Measurements from ENCODE around the gene PPTC7. TPM values are rescaled to one million over a fixed set of nuclear protein-coding genes. Genes with fewer than 3 reads are reported as not detected.

PPTC7 gene
- total and polyA plus RNA-seq, 2 of the 13 experiments (the other 11 are each of a cell fraction or from before 2014, with no cell fraction given): 4.8 to 12.3 TPM

DNA sequence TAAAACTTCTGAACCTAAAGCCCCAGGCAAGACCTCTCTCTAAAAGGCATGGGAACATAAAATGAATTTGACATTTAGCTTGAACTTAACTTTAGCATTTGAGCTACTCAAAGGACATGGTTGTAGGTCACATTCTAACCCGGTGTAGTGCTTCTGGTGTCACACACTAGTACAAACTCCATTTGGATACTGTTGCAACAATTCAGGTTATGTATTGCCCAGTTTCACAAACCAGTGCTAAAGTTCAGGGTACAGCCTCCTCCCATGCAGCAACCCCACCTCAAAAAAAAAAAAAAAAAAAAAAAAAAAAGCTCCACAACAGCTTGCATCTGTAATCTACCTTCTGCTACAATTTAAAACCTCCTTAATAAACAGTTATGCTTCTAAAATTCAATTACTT is 7.8 kb downstream of the PPTC7 start (continued):
- TF ChIP-seq NFKB2 (CRISPR knock-in tag; IDR thresholded peaks at IDR 0.05; ENCODE audit: borderline replicate concordance) (no peak), NFIC (IDR thresholded peaks at IDR 0.05; ENCODE audit: low read length) (peak; percentile 75), ZNF7 (CRISPR knock-in tag; IDR thresholded peaks at IDR 0.05) (no peak), SSRP1 (CRISPR knock-in tag; IDR thresholded peaks at IDR 0.05) (no peak), CCDC6 (CRISPR knock-in tag; IDR thresholded peaks at IDR 0.05) (peak; percentile 34; the same call in 1 of the 2 replicates), HDAC1 (CRISPR knock-in tag; IDR thresholded peaks at IDR 0.05) (peak; percentile 52; the same call in 1 of the 2 replicates), SOX13 (IDR thresholded peaks at IDR 0.05) (peak; percentile 78), SOX13 (CRISPR knock-in tag; conservative IDR thresholded peaks at IDR 0.05 in 1 of 2, IDR thresholded peaks at IDR 0.05 in 1 of 2) (peak in 1 of 2 experiments; percentile 88; a peak in 2 of 4 replicates), ZNF558 (CRISPR knock-in tag; IDR thresholded peaks at IDR 0.05; ENCODE audit: borderline replicate concordance) (no peak), ZFP36L2 (CRISPR knock-in tag; IDR thresholded peaks at IDR 0.05) (no peak), HCFC1 (IDR thresholded peaks at IDR 0.05; ENCODE audit: low read depth, low read length) (no peak), CHD4 (IDR thresholded peaks at IDR 0.05; ENCODE audit: borderline replicate concordance, low read length) (no peak), LCORL (IDR thresholded peaks at IDR 0.05) (peak; percentile 75; the same call in 1 of the 2 replicates), LCORL (CRISPR knock-in tag; IDR thresholded peaks at IDR 0.05) (peak; percentile 84), MEIS1 (CRISPR knock-in tag; IDR thresholded peaks at IDR 0.05; ENCODE audit: borderline replicate concordance) (no peak), NCOA2 (CRISPR knock-in tag; IDR thresholded peaks at IDR 0.05) (peak; percentile 81), ZNF644 (CRISPR knock-in tag; IDR thresholded peaks at IDR 0.05; ENCODE audit: low read depth) (peak; percentile 70)
- TF ChIP-seq, protein P1, sequence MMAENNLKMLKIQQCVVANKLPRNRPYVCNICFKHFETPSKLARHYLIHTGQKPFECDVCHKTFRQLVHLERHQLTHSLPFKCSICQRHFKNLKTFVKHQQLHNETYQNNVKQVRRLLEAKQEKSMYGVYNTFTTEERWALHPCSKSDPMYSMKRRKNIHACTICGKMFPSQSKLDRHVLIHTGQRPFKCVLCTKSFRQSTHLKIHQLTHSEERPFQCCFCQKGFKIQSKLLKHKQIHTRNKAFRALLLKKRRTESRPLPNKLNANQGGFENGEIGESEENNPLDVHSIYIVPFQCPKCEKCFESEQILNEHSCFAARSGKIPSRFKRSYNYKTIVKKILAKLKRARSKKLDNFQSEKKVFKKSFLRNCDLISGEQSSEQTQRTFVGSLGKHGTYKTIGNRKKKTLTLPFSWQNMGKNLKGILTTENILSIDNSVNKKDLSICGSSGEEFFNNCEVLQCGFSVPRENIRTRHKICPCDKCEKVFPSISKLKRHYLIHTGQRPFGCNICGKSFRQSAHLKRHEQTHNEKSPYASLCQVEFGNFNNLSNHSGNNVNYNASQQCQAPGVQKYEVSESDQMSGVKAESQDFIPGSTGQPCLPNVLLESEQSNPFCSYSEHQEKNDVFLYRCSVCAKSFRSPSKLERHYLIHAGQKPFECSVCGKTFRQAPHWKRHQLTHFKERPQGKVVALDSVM (CRISPR knock-in tag; IDR thresholded peaks at IDR 0.05): no peak
- TF ChIP-seq, protein P2, sequence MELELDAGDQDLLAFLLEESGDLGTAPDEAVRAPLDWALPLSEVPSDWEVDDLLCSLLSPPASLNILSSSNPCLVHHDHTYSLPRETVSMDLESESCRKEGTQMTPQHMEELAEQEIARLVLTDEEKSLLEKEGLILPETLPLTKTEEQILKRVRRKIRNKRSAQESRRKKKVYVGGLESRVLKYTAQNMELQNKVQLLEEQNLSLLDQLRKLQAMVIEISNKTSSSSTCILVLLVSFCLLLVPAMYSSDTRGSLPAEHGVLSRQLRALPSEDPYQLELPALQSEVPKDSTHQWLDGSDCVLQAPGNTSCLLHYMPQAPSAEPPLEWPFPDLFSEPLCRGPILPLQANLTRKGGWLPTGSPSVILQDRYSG (CRISPR knock-in tag; IDR thresholded peaks at IDR 0.05): no peak
- TF ChIP-seq, protein P3, sequence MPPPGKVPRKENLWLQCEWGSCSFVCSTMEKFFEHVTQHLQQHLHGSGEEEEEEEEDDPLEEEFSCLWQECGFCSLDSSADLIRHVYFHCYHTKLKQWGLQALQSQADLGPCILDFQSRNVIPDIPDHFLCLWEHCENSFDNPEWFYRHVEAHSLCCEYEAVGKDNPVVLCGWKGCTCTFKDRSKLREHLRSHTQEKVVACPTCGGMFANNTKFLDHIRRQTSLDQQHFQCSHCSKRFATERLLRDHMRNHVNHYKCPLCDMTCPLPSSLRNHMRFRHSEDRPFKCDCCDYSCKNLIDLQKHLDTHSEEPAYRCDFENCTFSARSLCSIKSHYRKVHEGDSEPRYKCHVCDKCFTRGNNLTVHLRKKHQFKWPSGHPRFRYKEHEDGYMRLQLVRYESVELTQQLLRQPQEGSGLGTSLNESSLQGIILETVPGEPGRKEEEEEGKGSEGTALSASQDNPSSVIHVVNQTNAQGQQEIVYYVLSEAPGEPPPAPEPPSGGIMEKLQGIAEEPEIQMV (CRISPR knock-in tag; IDR thresholded peaks at IDR 0.05; ENCODE audit: low read depth): no peak
- TF ChIP-seq, protein P4, sequence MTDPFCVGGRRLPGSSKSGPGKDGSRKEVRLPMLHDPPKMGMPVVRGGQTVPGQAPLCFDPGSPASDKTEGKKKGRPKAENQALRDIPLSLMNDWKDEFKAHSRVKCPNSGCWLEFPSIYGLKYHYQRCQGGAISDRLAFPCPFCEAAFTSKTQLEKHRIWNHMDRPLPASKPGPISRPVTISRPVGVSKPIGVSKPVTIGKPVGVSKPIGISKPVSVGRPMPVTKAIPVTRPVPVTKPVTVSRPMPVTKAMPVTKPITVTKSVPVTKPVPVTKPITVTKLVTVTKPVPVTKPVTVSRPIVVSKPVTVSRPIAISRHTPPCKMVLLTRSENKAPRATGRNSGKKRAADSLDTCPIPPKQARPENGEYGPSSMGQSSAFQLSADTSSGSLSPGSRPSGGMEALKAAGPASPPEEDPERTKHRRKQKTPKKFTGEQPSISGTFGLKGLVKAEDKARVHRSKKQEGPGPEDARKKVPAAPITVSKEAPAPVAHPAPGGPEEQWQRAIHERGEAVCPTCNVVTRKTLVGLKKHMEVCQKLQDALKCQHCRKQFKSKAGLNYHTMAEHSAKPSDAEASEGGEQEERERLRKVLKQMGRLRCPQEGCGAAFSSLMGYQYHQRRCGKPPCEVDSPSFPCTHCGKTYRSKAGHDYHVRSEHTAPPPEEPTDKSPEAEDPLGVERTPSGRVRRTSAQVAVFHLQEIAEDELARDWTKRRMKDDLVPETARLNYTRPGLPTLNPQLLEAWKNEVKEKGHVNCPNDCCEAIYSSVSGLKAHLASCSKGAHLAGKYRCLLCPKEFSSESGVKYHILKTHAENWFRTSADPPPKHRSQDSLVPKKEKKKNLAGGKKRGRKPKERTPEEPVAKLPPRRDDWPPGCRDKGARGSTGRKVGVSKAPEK (CRISPR knock-in tag; IDR thresholded peaks at IDR 0.05; ENCODE audit: borderline replicate concordance): no peak
- TF ChIP-seq, protein P5, sequence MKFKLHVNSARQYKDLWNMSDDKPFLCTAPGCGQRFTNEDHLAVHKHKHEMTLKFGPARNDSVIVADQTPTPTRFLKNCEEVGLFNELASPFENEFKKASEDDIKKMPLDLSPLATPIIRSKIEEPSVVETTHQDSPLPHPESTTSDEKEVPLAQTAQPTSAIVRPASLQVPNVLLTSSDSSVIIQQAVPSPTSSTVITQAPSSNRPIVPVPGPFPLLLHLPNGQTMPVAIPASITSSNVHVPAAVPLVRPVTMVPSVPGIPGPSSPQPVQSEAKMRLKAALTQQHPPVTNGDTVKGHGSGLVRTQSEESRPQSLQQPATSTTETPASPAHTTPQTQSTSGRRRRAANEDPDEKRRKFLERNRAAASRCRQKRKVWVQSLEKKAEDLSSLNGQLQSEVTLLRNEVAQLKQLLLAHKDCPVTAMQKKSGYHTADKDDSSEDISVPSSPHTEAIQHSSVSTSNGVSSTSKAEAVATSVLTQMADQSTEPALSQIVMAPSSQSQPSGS (CRISPR knock-in tag; IDR thresholded peaks at IDR 0.05): peak; percentile 79
